Activated CD4-positive, CD25-positive, alpha-beta regulatory T cell treated with anti-CD3 and anti-CD28 coated beads, Interleukin-2, amount 50 U/mL, for 16 hours (primary cell): Measurements from ENCODE around the gene RETSAT.
"Not testable (repeated sequence)": the region's sequence is repeated elsewhere in the genome, so short reads cannot be mapped to it uniquely, and the experiment has no call there.

ENCODE experiments used
- DNase-seq: peaks from one replicate; pipeline ENCODE4 v3.0.0-alpha.2; 2020; ENCODE audit warnings: low read depth, low spot score

The RETSAT gene

GRCh38 chr2:85333877-85334276 lies 20.5 kb downstream of the RETSAT start:
- DNase-seq = not testable (repeated sequence)

GRCh38 chr2:85330839-85331636 lies 23.3 kb downstream of the RETSAT start:
- no peak for DNase-seq

GRCh38 chr2:85329701-85330100 lies 24.6 kb downstream of the RETSAT start:
- not testable (repeated sequence) for DNase-seq

- no peak for DNase-seq
These were observed 25.1 kb downstream of the RETSAT start for GRCh38 chr2:85329181-85329651.

GRCh38 chr2:85327822-85328617 lies 26.3 kb downstream of the RETSAT start, which contains the start of gene TGOLN2:
TGOLN2 (minus strand) TSS chr2:85327989; CDS start chr2:85327962, 27 bp downstream.
- DNase-seq = peak; percentile 81

GRCh38 chr2:85327160-85327821 lies 27.0 kb downstream of the RETSAT start:
- peak; percentile 22 for DNase-seq

- DNase-seq = no peak
These were observed 27.7 kb downstream of the RETSAT start for GRCh38 chr2:85326406-85327159.

- no peak for DNase-seq
These were observed 28.9 kb downstream of the RETSAT start for GRCh38 chr2:85325466-85325811.

GRCh38 chr2:85324639-85325465 lies 29.5 kb downstream of the RETSAT start:
- DNase-seq = no peak

- not testable (repeated sequence) for DNase-seq
These were observed 30.4 kb downstream of the RETSAT start for GRCh38 chr2:85323988-85324367.

GRCh38 chr2:85323351-85323987 lies 30.9 kb downstream of the RETSAT start:
- no peak for DNase-seq

- DNase-seq = no peak
These were observed 34.5 kb downstream of the RETSAT start for GRCh38 chr2:85319796-85320195.

- DNase-seq = no peak
These were observed 35.9 kb downstream of the RETSAT start for GRCh38 chr2:85318222-85319074.

GRCh38 chr2:85315921-85316320 lies 38.4 kb downstream of the RETSAT start:
- not testable (repeated sequence) for DNase-seq

GRCh38 chr2:85314884-85315242 lies 39.5 kb downstream of the RETSAT start:
- DNase-seq = no peak

- DNase-seq = no peak
These were observed 41.9 kb downstream of the RETSAT start for GRCh38 chr2:85312404-85312803.

GRCh38 chr2:85310330-85310729 lies 44.0 kb downstream of the RETSAT start:
- no peak for DNase-seq

GRCh38 chr2:85309699-85310321 lies 44.5 kb downstream of the RETSAT start:
- no peak for DNase-seq
